Thymus (tissue), 11 donors: Measurements from ENCODE around the gene GJA5. TPM values are rescaled to one million over a fixed set of nuclear protein-coding genes. Genes with fewer than 3 reads are reported as not detected.

Experiments used
- DNase-seq, 9 donors: peaks; one replicate each; pipeline ENCODE4 v3.0.0-alpha.2; 2013; ENCODE audit warnings: low spot score in 9 of 9, low read depth in 6 of 9, missing footprints in 1 of 9
- H3K27ac ChIP-seq, 2 donors: one replicate each; pipeline ENCODE4 v1.5.1; 2013; ENCODE audit warnings: control low read depth in 1 of 2, low read depth in 1 of 2, low read length in 1 of 2, mild to moderate bottlenecking in 1 of 2, moderate library complexity in 1 of 2
- H3K27me3 ChIP-seq, 2 donors: one replicate each; pipeline ENCODE4 v1.5.1; 2013; ENCODE audit warnings: low read length in 1 of 2; ENCODE audit not compliant: control insufficient read depth in 2 of 2, insufficient read depth in 1 of 2
- H3K36me3 ChIP-seq, 2 donors: one replicate each; pipeline ENCODE4 v1.5.1; 2013; ENCODE audit warnings: low read length in 1 of 2, mild to moderate bottlenecking in 1 of 2, moderate library complexity in 1 of 2; ENCODE audit not compliant: control insufficient read depth in 2 of 2, insufficient read depth in 2 of 2
- H3K4me1 ChIP-seq, 2 donors: one replicate each; pipeline ENCODE4 v1.5.1; 2013; ENCODE audit warnings: low read length in 2 of 2; ENCODE audit not compliant: control insufficient read depth in 2 of 2, insufficient read depth in 2 of 2
- H3K4me3 ChIP-seq, 2 donors: one replicate each; pipeline ENCODE4 v1.5.1; 2013; ENCODE audit warnings: low read length in 2 of 2, control low read depth in 1 of 2, mild to moderate bottlenecking in 1 of 2
- H3K9me3 ChIP-seq, 2 donors: one replicate each; pipeline ENCODE4 v1.5.1; 2013; ENCODE audit warnings: low read length in 1 of 2, mild to moderate bottlenecking in 1 of 2; ENCODE audit not compliant: control insufficient read depth in 2 of 2, insufficient read depth in 1 of 2
- WGBS: extraction: QIAGEN DNeasy Blood & Tissue Kit; methylation state at CpG from one replicate; pipeline ENCODE4 v1.1.7; 2013; 5-methylcytosine and 5-hydroxymethylcytosine counted together
- polyA plus RNA-seq: library from polyadenylated mRNA; stranded (reverse); fragments of 200-250 nt; gene quantifications from one replicate; pipeline ENCODE4 v1.2.3, GENCODE V29; 2013
- total RNA-seq: library from RNA; stranded (reverse); fragments of 120-200 nt; gene quantifications from one replicate; pipeline ENCODE4 v1.2.4, GENCODE V29; 2013
- donor health status: healthy.

Gene GJA5
- total and polyA plus RNA-seq, 2 donors = 1.9 to 4.0 TPM

- WGBS = 98% methylated on average over 3 of the region's 3 CpGs
- Histone ChIP-seq H3K4me3 (no peak overlapping the region), H3K27me3 (peaks cover 0 to under 1% of the 10 kb centered on the region in 2 donors), H3K27ac (no peak overlapping the region), H3K36me3 (no peaks in the 10 kb centered on the region), H3K9me3 (no peaks in the 10 kb centered on the region), H3K4me1 (no peaks in the 10 kb centered on the region)
- DNase-seq = no peak
These were observed 34.7 kb downstream of the GJA5 start for GRCh38 chr1:147725685-147726084.

- H3K4me3 ChIP-seq = no peak overlapping the region
- H3K36me3 ChIP-seq = no peaks in the 10 kb centered on the region
- H3K4me1 ChIP-seq = no peaks in the 10 kb centered on the region
- H3K27me3 ChIP-seq = peaks cover 0 to 3% of the 10 kb centered on the region in 2 donors
- H3K27ac ChIP-seq = no peak overlapping the region
- 52% methylated on average over 7 of the region's 7 CpGs for WGBS
- H3K9me3 ChIP-seq = peaks cover 0 to 7% of the 10 kb centered on the region in 2 donors
- DNase-seq = peak in 1 of 9 donors; percentile 4
These were observed 36.6 kb downstream of the GJA5 start for GRCh38 chr1:147723691-147724323.

GRCh38 chr1:147722124-147722523 lies 38.3 kb downstream of the GJA5 start:
- H3K9me3 ChIP-seq = peaks cover 0 to 9% of the 10 kb centered on the region in 2 donors
- DNase-seq = no peak
- no peak overlapping the region for H3K4me3 ChIP-seq
- H3K4me1 ChIP-seq = peaks cover 0 to 2% of the 10 kb centered on the region in 2 donors
- no peak overlapping the region for H3K27ac ChIP-seq
- H3K36me3 ChIP-seq = no peaks in the 10 kb centered on the region
- WGBS = 96% methylated on average over 2 of the region's 2 CpGs
- H3K27me3 ChIP-seq = peaks cover 0 to 3% of the 10 kb centered on the region in 2 donors

- Histone ChIP-seq H3K36me3 (no peaks in the 10 kb centered on the region), H3K4me1 (peaks cover 0 to 2% of the 10 kb centered on the region in 2 donors)
- 100% methylated on average over 1 of the region's 1 CpG for WGBS
These were observed 38.7 kb downstream of the GJA5 start for GRCh38 chr1:147721716-147722115.

GRCh38 chr1:147720557-147720956 lies 39.8 kb downstream of the GJA5 start:
- Histone ChIP-seq H3K4me3 (no peak overlapping the region), H3K36me3 (no peaks in the 10 kb centered on the region), H3K27me3 (peaks cover 0 to 3% of the 10 kb centered on the region in 2 donors), H3K4me1 (peaks cover 0 to 2% of the 10 kb centered on the region in 2 donors), H3K27ac (no peak overlapping the region), H3K9me3 (peaks cover 0 to 9% of the 10 kb centered on the region in 2 donors)
- DNase-seq = no peak
- WGBS = 96% methylated on average over 4 of the region's 4 CpGs

More at GRCh38 chr1:147721716-147722115, 38.7 kb downstream of the GJA5 start:
- H3K27me3 ChIP-seq = peaks cover 0 to 3% of the 10 kb centered on the region in 2 donors
- H3K9me3 ChIP-seq = peaks cover 0 to 9% of the 10 kb centered on the region in 2 donors
- DNase-seq = no peak
- no peak overlapping the region for H3K27ac ChIP-seq
- no peak overlapping the region for H3K4me3 ChIP-seq

GRCh38 chr1:147719711-147720225 lies 40.6 kb downstream of the GJA5 start:
- Histone ChIP-seq H3K27me3 (peaks cover 0 to 3% of the 10 kb centered on the region in 2 donors), H3K9me3 (peaks cover 0 to 9% of the 10 kb centered on the region in 2 donors), H3K4me3 (no peak overlapping the region), H3K27ac (no peak overlapping the region), H3K36me3 (no peaks in the 10 kb centered on the region), H3K4me1 (peaks cover 0 to 2% of the 10 kb centered on the region in 2 donors)
- DNase-seq = no peak
- 89% methylated on average over 7 of the region's 7 CpGs for WGBS

GRCh38 chr1:147719029-147719698 lies 41.2 kb downstream of the GJA5 start:
- no peak overlapping the region for H3K4me3 ChIP-seq
- H3K4me1 ChIP-seq = peaks cover 0 to 2% of the 10 kb centered on the region in 2 donors
- H3K36me3 ChIP-seq = no peaks in the 10 kb centered on the region
- H3K27me3 ChIP-seq = peaks cover 0 to 3% of the 10 kb centered on the region in 2 donors
- WGBS = 88% methylated on average over 7 of the region's 7 CpGs
- no peak overlapping the region for H3K27ac ChIP-seq
- H3K9me3 ChIP-seq = peaks cover 0 to 9% of the 10 kb centered on the region in 2 donors
- DNase-seq = peak in 1 of 9 donors; percentile 10

- WGBS = 39% methylated on average over 4 of the region's 4 CpGs
- Histone ChIP-seq H3K27ac (no peak overlapping the region), H3K4me3 (no peak overlapping the region), H3K27me3 (peaks cover 0 to 3% of the 10 kb centered on the region in 2 donors), H3K36me3 (no peaks in the 10 kb centered on the region), H3K4me1 (peaks cover 0 to 2% of the 10 kb centered on the region in 2 donors), H3K9me3 (peaks cover 0 to 9% of the 10 kb centered on the region in 2 donors)
- no peak for DNase-seq
These were observed 42.7 kb downstream of the GJA5 start for GRCh38 chr1:147717706-147718097.
